Thyroid gland (tissue), 4 donors: ENCODE measurements around the gene KLHL1. TPM values are rescaled to one million over a fixed set of nuclear protein-coding genes. Genes with fewer than 3 reads are reported as not detected.
A peak's percentile ranks its signal among the peaks of the same experiment; 100 is the strongest.

Experiments
- DNase-seq, 2 donors: peaks; one replicate each; pipeline ENCODE4 v3.0.0-alpha.2; 2019
- H3K27ac ChIP-seq, 3 donors: fragments of 200-600 bp; sonication (generic); 1 replicate in 2 of 3; 2 replicates in 1 of 3; pipeline ENCODE4 v1.5.1; 2016 to 2019; ENCODE audit warnings: mild to moderate bottlenecking in 1 of 3, moderate library complexity in 1 of 3
- H3K27me3 ChIP-seq: fragments of 200-600 bp; sonication (generic); one replicate; pipeline ENCODE4 v1.5.1; 2019
- H3K36me3 ChIP-seq, 2 donors: fragments of 200-600 bp; sonication (generic); one replicate each; pipeline ENCODE4 v1.5.1; 2016 to 2019
- H3K4me1 ChIP-seq, 2 donors: fragments of 200-600 bp; sonication (generic); one replicate each; pipeline ENCODE4 v1.5.1; 2017 to 2019
- H3K4me3 ChIP-seq, 3 donors: fragments of 200-600 bp; sonication (generic); replicated peaks in 1 of 3; 1 replicate in 2 of 3; 2 replicates in 1 of 3; pipeline ENCODE4 v1.5.1; 2016; ENCODE audit warnings: mild to moderate bottlenecking in 1 of 3
- H3K9me3 ChIP-seq: fragments of 200-600 bp; sonication (generic); one replicate; pipeline ENCODE4 v1.5.1; 2017
- POLR2A ChIP-seq, 2 donors: fragments of 450-650 bp; IDR thresholded peaks; one replicate each; pipeline ENCODE4 v1.6.1; 2017; ENCODE audit warnings: antibody characterized with exemption in 2 of 2, mild to moderate bottlenecking in 2 of 2, moderate library complexity in 1 of 2
- WGBS, 2 donors: methylation state at CpG; one replicate each; pipeline ENCODE4 v1.1.5; 2017; 5-methylcytosine and 5-hydroxymethylcytosine counted together
- intact Hi-C: fragments of 100-400 bp; cut with DNase I; formaldehyde crosslinking; loops from one replicate; pipeline ENCODE4 v1.15.1; 2023
- total RNA-seq, 4 donors: library from RNA; depleted of rRNA; stranded (reverse); fragments of >200 nt; gene quantifications; one replicate each; pipeline ENCODE4 v1.2.3, GENCODE V29; 2016
- TF ChIP-seq, protein P1 (sequence below), 6 experiments: fragments of 200-600 bp in 3 of 6; fragments of 450-650 bp in 3 of 6; sonication (generic) in 3 of 6; IDR thresholded peaks; one replicate each; pipeline ENCODE4 v1.5.1; 2016 to 2019; ENCODE audit warnings: antibody characterized with exemption in 6 of 6, mild to moderate bottlenecking in 2 of 6, inconsistent platforms in 1 of 6, moderate library complexity in 1 of 6

The KLHL1 gene
- total RNA-seq, 4 donors from 2014 or later: not detected

GRCh38 chr13:69866555-69866954 lies 241.7 kb downstream of the KLHL1 start:
- H3K27ac ChIP-seq: no peak overlapping the region
- no peaks in the 10 kb centered on the region for H3K9me3 ChIP-seq
- WGBS, 2 donors: 92 to 93% methylated on average over 4 of the region's 4 CpGs
- no peaks in the 10 kb centered on the region for H3K36me3 ChIP-seq
- no peaks in the 10 kb centered on the region for H3K27me3 ChIP-seq
- intact Hi-C loops: no loop called here
- TF ChIP-seq POLR2A (IDR thresholded peaks at IDR 0.05): no peak
- TF ChIP-seq, protein P1, sequence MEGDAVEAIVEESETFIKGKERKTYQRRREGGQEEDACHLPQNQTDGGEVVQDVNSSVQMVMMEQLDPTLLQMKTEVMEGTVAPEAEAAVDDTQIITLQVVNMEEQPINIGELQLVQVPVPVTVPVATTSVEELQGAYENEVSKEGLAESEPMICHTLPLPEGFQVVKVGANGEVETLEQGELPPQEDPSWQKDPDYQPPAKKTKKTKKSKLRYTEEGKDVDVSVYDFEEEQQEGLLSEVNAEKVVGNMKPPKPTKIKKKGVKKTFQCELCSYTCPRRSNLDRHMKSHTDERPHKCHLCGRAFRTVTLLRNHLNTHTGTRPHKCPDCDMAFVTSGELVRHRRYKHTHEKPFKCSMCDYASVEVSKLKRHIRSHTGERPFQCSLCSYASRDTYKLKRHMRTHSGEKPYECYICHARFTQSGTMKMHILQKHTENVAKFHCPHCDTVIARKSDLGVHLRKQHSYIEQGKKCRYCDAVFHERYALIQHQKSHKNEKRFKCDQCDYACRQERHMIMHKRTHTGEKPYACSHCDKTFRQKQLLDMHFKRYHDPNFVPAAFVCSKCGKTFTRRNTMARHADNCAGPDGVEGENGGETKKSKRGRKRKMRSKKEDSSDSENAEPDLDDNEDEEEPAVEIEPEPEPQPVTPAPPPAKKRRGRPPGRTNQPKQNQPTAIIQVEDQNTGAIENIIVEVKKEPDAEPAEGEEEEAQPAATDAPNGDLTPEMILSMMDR (IDR thresholded peaks at IDR 0.05): no peak
- no peak for DNase-seq
- H3K4me1 ChIP-seq: no peaks in the 10 kb centered on the region
- H3K4me3 ChIP-seq: no peak overlapping the region

DNA sequence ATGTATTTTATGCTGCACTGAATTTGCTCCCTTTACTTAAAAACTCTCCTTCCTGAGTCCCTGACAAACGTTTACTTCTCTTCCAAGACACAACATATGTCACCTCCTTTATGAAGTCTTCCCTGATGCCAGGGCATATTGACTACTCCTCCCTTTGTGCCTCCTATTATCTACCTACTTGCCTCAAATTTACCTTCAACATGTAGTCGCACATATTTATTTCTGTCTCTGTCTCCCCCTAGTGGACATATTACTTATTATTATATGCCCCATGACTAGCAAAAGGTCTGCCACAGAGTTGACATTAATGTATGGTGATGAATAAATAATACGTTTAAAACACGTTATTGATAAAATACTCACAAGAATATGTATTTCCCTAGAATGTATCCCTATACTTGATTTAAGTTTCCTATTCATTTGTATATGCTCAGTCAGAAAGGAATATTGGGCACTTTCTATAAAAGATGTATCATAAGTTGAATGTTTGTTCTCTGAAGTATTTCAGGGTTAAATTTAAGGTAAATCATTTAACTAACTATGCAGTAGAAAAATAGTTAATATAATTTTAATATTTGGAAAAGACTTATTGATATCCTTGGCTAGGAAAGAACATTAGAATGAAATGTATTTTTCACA lies 250.9 kb downstream of the KLHL1 start:
- intact Hi-C loops: no loop called here
- 6% methylated on average over 4 of the region's 4 CpGs for WGBS, 2 donors

DNA sequence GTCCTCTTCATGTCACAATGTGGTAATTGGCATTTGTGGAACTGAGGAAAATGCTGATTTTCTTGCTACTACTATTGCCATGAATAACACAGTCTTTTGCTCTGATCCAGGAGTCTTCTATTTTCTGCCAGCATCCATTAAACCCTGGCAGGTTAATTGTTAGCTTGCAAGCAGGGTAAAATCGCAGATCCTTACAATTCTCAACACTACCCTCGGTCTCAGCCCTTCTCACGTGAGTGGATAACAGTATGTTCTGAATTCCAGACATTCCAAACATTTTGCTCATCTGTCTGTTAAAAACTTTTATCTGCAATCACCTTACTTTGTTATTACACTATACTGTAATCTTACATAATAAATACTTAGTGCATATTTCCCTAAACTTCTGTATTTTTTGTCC lies 251.9 kb downstream of the KLHL1 start:
- H3K4me3 ChIP-seq: no peak overlapping the region
- TF ChIP-seq, protein P1 (IDR thresholded peaks at IDR 0.05): no peak
- TF ChIP-seq POLR2A (IDR thresholded peaks at IDR 0.05): no peak
- no peaks in the 10 kb centered on the region for H3K27me3 ChIP-seq
- H3K27ac ChIP-seq: no peak overlapping the region
- no peak for DNase-seq
- no peaks in the 10 kb centered on the region for H3K9me3 ChIP-seq
- 41 to 63% methylated on average over 3 of the region's 3 CpGs for WGBS, 2 donors
- no peaks in the 10 kb centered on the region for H3K4me1 ChIP-seq
- H3K36me3 ChIP-seq: no peaks in the 10 kb centered on the region
- intact Hi-C loops: no loop called here

More for the DNA sequence above, 250.9 kb downstream of the KLHL1 start:
- H3K27ac ChIP-seq: no peak overlapping the region
- TF ChIP-seq, protein P1 (IDR thresholded peaks at IDR 0.05): peak; percentile 26 to 72 (median 60)
- no peak for TF ChIP-seq POLR2A (IDR thresholded peaks at IDR 0.05)
- H3K9me3 ChIP-seq: no peaks in the 10 kb centered on the region
- no peaks in the 10 kb centered on the region for H3K4me1 ChIP-seq
- no peak overlapping the region for H3K4me3 ChIP-seq
- no peaks in the 10 kb centered on the region for H3K27me3 ChIP-seq
- DNase-seq: no peak
- no peaks in the 10 kb centered on the region for H3K36me3 ChIP-seq

- intact Hi-C loops: no loop called here
- no peak for DNase-seq
- Histone ChIP-seq H3K27ac (no peak overlapping the region), H3K4me1 (no peaks in the 10 kb centered on the region), H3K27me3 (no peaks in the 10 kb centered on the region), H3K4me3 (no peak overlapping the region), H3K9me3 (no peaks in the 10 kb centered on the region), H3K36me3 (no peaks in the 10 kb centered on the region)
- WGBS, 2 donors: 87 to 100% methylated on average over 2 of the region's 2 CpGs
- no peak for TF ChIP-seq POLR2A (IDR thresholded peaks at IDR 0.05)
- TF ChIP-seq, protein P1 (IDR thresholded peaks at IDR 0.05): no peak
Measured at GRCh38 chr13:69828527-69828926, 279.7 kb downstream of the KLHL1 start.

GRCh38 chr13:69820180-69820579 lies 288.1 kb downstream of the KLHL1 start:
- Histone ChIP-seq H3K4me3 (no peak overlapping the region), H3K4me1 (no peaks in the 10 kb centered on the region), H3K27ac (no peak overlapping the region), H3K27me3 (no peaks in the 10 kb centered on the region), H3K9me3 (no peaks in the 10 kb centered on the region), H3K36me3 (no peaks in the 10 kb centered on the region)
- TF ChIP-seq POLR2A (IDR thresholded peaks at IDR 0.05): no peak
- TF ChIP-seq, protein P1 (IDR thresholded peaks at IDR 0.05): no peak
- intact Hi-C loops: no loop called here
- no peak for DNase-seq
- 74 to 83% methylated on average over 6 of the region's 6 CpGs for WGBS, 2 donors
